Germinal center (tissue), 1 donor: Measurements from ENCODE around the gene NRIP2.

Source experiments
- DNase-seq: peaks from one replicate; pipeline ENCODE4 v3.0.0; 2012; ENCODE audit warnings: mixed read lengths, low spot score

NRIP2 gene

DNA sequence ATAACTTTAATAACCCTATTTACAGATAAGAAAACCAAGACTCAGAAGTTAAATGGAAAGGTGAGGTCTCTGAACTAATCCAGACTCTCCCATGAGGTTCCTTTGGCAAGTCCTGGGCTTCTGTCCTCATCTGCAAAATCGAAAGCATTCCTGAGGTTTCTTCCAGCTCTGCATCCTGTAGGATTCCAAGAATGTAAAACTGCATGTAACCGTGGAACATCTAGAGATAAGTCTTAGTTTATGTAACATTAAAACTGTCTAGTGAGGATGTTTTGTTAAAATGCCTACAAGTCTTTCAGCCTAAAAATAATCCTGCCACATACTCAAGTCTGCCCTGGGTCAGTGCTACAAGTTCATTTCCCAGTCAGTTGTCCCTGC is 29.7 kb downstream of the NRIP2 start:
- DNase-seq = no peak

DNA sequence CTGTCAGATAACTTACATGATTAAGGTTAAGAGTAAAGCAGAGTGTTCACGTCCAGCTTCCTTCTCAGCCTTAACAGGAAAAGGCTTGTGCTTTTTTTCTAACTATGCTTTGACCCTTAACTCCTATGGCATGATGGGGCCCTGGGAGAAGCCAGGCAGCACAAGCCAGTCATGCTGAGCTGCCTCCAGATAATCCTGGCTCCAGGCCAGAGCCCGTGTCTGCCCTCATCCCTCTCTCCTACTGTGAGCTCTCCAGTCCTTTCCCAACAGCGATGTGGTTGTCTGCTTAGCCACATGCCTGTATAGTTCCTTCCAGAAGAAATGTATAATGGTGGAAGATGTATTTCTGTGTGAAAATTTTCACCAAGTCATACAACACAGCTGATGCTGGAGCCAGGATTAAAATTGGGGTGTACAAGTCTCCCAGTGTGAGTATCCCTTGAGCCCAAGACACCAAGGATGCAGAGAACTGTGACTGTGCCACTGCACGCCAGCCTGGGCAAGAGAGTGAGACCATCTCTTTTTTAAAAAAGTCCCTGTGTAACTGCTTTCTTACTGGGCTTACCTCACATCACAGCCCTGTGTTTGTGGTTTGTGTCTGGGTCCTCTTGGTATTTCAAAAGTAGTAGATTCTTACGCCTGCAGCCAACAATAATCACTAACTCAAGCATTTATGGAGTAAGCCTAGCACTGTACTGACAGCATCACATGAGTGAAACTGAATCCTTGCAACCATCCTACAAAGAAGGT is 30.3 kb downstream of the NRIP2 start:
- DNase-seq = no peak

DNA sequence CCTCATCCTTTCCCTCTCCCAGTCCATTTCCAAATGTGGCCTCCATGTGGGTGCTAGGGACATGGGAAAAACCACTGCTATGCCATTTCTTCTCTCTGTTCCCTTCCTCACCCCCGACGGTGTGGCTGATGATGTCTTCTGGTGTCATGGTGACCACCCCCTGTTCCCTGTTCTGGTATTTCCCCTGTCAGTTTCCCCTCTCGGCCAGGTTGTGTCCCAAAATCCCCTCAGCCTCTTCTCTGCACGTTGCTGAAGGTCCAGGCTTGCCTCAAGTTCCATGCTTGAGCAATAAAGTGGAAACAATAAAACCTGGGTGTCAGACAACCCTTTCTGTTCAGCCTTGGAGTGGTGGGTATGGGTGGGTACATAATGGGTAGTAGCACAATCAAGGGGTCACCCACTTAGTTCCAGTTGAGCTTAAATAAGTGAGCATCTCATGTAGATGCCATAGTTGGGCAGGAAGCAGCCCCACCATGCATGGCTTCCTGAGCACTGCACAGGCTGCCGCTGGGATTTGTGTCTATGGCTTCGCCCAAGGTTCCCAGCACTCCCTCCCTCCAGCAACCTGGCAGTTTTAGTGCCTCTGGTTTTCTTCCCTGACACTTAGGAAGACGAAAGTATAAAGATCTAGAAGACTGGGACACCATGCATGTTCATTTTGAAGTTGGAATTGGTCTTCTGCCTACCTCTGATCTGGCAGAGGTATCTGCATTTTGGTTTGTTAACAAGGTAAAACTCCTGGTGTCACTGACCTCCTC is 31.0 kb downstream of the NRIP2 start:
- DNase-seq = no peak

DNA sequence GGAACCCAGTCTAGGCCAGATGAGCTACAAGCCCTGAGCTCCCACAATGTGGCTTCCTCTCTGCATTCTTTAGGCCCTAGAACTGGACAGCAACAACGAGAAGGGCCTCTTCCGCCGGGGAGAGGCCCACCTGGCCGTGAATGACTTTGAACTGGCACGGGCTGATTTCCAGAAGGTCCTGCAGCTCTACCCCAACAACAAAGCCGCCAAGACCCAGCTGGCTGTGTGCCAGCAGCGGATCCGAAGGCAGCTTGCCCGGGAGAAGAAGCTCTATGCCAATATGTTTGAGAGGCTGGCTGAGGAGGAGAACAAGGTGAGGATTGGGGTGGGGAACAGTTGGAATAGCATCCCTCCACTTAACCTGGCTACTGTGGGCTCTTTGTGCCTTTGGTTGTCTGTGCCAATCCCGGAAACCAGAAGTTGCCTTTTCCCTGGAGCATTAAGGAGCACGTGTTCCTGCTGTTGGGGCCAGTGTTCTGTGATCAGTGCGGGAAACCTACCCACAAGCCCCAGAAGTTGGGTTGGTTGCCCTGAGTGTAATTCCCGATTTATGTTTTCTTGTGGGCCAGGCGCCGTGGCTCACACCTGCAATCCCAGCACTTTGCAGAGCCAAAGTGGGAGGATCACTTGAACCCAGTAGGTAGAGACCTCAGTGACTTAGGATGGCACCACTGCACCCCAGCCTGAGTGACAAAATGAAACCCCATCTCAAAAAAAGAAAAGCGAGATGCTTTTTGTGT is 33.6 kb downstream of the NRIP2 start:
- DNase-seq = no peak

DNA sequence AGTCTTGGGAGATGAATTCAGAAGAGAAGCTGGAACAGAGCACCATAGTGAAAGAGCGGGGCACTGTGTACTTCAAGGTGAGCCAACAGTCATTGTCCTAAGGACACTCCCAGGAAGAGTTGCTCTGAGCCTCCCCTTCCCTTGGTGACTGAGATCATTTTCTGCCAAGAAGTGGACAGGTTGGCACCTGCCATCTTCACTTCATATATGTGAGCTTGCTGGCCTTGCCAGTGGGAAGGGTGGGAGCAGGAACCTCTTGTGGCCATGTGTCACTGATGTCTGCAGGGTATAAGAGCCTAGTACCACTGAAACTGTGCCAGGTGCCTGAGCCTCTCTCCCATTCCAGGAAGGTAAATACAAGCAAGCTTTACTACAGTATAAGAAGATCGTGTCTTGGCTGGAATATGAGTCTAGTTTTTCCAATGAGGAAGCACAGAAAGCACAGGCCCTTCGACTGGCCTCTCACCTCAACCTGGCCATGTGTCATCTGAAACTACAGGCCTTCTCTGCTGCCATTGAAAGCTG is 34.7 kb downstream of the NRIP2 start:
- DNase-seq = no peak

DNA sequence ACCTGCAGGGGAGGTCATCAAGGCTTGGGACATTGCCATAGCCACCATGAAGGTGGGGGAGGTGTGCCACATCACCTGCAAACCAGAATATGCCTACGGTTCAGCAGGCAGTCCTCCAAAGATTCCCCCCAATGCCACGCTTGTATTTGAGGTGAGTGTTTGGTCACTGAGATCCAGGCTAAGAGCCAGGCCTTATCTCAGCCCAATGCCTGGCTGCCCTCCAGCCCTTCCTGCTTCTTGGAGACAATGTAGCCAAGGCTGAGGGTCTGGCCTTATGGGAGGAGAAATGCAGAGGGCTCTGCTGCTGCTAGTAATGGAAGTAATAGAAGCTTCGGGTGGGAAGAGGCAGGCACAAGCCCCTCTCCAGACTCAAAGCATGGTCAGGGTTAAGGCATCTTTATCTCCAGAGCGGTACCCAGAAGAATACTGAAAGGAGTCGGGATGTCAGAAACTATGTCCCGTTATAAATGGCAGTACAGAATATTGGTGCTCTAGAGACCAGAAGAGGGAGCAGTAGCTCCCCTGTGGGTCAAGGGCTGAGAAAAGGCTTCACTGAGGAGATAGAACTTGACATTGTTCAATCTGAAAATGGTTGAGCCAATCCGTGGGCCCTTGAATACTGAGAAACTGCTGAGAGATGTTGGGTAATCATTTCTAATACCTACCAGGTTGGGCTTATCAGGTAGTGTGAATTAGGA is 37.0 kb downstream of the NRIP2 start:
- DNase-seq = no peak

DNA sequence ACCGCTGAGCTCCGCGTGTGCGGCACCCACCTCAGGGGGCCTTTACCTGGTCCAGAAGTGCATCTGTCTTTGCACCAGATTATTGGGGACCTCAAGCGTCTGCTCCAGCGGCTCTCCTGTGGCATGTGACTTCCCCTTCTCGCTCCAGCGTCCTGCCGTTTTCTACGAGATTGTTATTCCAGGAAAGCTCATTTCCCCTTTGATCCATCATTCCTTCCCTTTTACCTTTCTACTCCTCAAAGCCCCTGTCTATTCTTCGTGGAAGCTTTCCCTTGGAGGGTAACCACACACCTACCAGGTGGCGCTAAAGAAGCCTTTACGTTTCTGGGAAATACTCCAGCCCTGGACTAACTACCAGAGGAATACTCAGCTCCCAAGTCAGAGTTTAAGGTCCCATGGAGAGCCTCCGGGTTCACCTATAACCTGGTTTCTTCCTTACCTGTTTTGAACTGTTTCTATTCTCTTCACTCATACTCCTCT is 38.6 kb downstream of the NRIP2 start:
- DNase-seq = peak; percentile 27

DNA sequence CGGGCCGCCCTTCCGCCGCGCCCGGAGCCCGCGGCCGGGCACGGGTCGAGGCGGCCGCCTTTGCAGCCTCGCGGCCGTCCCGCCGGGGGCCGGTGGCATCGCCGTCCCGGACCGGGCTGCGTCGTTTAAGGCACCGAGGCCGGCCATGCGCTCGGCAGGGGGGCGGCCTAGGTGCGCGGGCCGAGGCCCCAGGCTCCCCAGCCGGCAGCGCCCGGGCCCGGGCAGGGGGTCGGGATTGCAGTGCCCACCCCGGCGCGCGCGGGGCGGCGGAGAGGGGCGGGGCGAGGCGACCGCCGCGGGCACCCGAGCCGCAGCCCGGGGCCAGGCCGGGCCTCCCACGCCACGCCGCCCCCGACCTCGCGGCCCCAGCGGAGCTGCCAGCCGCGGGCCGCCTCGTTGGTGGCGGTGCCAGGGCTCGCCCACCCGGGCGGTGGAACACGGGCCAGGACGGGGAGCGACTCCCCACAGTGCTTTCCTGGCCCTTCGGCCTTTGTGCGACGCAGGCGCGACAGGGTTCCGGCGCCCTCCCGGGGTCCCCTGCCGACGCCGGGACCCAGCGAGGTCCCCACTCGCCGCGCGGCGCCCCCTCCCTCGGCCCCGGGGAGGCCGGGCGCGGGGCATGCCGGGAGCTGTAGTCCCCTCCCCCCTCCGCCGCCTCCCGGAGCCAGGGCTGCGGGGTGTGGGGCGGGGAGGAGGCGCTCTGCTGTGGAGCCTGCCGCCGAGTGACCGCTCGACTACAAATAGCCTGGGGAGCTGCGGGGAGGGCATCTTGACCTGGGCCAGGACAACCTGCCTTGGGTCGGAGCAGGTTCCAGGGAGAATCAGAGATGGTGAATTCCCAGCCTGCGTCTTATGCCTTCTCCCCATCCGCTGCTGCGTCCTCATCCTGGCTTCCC is 39.3 kb downstream of the NRIP2 start:
- DNase-seq = peak; percentile 86

DNA sequence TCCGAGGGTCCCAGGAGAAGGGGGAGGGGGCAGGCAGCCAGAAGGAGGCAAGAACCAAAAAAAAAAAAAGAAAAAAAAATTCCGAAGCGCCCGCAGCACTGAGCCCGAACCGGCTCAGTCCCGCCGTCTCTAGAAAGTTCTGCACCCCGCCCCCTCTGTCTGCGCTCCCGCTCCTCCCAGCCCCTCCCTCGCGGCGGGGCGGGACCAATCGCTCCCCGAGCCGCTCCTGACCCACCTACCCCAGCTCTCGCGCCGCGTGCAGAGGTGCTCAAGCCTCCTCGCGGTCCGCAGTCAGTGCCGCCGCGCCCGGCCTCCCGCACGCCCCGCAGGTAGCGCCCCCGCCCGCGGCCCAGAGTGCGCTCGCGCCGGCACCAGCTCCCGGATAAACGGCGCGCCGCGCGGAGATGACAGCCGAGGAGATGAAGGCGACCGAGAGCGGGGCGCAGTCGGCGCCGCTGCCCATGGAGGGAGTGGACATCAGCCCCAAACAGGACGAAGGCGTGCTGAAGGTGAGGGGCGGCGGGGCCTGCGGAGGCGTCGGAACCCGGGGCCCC is 40.0 kb downstream of the NRIP2 start, which contains the start of gene FKBP4:
Gene FKBP4 (plus strand): TSS at position 235 of the 554 bp plus-strand sequence. CDS start 170 bp downstream, at position 405.
- peak; percentile 92 for DNase-seq

DNA sequence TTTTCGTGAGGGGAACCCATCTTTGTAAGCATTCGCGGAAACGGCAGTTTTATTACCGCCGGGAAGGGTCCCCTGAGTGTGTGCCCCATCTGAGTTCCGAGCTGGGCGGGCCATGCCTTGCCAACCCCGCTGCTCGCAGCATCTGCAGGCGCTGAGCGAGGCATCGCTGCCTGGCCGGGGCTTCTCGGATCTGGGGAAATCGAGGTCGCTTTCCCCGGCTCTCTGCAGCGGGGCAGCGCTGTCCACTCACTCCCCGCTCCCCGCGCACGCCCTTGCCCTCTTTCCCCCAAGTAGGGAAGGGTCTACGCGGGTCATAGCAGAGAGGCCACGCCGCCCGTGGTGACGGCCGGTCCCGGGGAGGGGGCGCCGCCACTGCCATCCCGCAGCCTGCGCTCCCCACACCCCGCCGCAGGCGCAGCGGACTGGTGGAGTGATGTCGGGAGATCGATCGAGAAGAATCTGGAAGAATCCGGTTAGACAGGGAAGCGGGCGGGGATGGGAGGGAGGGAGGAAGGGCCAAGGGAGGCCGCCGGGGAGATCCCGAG is 40.6 kb downstream of the NRIP2 start:
- DNase-seq = peak; percentile 39

DNA sequence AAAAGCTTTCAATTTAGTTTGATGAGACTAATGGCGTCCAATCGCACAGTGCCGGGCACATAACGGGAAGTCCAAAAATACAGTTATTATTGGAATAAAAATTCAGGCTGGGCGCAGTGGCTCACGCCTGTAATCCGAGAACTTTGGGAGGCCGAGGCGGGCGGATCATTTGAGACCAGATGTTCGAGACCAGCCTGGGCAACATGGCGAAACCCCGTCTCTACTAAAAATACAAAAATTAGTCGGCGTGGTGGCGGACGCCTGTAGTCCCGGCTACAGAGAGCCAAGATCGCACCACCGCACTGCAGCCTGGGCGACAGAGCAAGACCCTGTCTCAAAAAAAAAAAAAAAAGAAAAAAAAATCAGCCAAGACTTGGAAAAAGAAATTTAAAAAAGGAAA is 41.3 kb downstream of the NRIP2 start:
- DNase-seq = no peak

DNA sequence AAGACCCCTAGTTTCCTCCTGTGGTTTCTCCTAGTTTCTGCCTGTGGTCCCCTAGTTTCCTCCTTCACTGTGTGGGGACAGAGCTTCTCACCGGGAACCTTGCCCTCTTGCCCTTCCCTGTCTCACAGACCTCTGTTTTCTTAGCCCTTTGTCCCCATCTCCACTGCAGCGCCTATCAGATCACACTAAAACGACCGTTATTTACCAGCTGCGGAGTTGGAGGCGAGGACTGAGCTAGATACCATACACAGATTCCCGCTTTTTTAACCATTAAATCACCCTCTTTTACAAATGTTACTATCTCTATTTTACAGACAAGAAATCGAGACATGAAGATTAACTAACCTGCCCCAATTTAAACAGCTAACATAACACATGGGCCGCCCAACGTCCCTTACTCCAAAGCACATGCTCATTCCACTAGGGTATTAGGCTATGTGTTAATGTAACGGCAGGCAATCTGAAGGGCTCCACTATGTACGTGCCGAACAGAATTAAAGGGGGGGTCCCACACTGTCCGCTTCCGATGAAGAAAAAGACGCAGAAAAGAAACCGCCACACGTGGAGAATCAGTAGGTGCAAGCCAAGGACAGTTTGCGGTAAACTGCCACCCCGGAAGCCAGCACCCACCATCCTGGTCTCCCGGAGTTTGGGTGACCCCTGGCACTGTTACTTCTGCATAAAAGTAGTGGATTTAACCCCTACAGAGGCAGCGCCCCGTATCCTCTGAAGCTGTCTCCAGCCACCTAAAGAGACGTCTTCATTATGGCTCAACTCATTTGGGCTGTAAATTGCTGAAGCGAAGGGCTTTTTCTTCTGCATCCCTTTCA is 41.9 kb downstream of the NRIP2 start:
- no peak for DNase-seq

DNA sequence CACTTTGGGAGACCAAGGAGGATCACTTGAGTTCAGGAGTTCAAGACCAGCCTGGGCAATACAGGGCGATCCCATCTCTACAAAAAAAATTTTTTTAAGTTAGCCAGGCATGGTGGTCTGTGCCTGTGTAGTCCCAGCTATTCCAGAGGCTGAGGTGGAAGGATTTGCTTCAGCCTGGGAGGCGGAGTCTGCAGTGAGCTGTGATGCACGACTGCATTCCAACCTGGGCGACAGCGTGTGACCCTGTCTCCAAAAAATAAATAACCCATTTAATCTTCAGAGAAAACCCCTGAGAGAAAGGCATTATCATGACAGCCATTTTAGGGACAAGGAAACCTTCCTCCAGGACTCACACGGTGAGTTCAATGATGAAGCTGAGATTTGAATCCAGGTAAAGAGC is 43.7 kb downstream of the NRIP2 start:
- no peak for DNase-seq

DNA sequence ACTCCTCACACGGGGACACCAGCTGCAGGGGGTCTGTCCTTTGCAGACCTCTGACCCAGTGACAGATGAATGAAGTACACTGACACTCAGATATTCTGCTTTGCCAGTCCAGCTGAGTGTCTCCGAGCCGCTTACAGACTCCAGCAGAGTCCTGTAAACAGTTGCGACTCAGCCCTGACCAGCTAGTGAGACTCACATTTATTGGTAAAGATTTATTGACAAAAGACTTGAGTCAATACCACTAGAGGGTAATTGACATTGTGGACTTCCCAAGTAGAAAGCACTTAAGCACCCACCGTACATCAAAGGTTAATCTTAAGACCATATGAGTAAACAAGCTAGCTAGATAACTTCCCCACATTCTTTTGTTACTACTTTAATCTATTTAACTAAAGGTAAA is 49.8 kb downstream of the NRIP2 start:
- DNase-seq = no peak

DNA sequence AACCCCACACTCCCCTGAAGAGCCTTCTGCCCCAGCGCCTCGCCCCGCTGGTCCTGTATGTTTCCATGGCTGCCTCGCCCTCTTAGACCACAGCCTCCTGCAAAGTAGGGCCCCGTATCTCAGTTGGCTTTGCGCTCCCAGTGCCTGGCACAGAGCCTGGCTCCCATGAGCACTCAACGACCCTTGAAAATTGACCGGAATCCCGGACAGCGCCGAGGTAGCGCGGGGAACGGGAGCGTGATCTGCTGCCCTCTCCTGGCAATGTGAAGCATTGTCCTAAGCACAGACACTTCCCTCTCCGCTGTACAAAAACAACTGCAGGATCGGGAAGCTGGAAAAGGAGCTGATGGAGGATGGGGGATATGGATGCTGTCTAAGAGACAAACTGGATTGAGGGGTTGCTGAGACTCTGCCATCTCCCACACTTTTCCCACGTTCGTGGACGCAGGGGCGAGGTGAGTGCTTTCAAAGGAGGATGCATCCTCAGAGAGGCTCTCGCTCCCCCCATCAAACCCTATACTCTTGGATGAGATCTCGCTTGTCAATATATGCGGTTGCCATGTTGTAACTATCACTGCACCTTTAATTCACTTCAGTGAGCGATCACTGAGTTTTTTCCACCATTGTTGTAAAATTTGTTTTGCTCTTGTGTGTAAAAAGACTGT is 50.8 kb downstream of the NRIP2 start:
- DNase-seq = peak; percentile 54

DNA sequence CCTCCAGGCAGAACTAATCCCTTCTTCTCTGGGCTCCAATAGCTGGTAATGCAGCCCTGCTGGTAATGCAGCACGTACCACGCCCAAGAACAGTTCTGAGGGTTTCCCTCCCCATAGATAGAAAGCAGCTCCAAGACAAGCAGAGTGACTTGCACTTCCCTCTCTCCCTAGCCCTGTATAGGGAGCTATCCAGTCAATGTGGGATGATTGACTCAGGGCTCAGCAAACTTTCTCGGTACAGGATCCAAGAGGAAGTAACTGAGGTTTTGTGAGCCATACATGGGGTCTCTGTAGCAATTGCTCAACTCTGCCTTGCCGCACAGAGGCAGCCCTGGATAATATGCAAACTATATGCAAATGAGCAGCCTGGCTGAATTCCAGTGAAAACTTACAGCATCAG is 55.6 kb downstream of the NRIP2 start:
- no peak for DNase-seq

DNA sequence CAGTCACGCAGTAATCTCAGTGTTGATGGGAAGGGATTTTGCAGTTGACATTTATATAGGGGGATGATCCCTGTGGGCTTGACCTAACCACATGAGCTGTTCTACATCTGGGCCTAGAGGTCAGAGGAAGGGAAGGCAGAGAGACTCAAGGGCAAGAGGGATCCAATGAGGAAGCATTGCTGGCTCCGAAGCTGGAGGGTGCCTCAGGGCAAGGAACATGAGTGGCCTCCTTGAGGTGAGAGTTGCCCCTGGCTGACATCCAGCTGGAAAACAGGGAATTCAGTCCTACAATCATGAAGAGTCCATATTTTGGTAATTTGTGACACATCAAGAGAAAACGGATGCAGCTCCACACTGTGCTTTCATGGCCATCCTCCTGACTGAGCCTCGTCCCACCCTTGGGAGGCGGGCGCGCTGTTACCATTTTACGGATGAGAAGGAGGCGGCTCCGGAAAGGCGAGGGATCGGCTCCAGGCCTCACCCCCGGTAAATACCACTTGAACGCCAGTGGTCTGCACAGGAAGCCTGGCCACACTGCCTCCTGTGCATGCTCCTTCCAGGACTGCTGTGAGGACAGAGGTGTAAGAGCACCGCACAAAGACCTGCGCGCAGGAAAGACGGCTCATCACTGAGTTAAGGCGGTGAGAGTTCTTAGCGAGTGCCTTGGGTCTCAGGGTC is 58.6 kb downstream of the NRIP2 start:
- no peak for DNase-seq

DNA sequence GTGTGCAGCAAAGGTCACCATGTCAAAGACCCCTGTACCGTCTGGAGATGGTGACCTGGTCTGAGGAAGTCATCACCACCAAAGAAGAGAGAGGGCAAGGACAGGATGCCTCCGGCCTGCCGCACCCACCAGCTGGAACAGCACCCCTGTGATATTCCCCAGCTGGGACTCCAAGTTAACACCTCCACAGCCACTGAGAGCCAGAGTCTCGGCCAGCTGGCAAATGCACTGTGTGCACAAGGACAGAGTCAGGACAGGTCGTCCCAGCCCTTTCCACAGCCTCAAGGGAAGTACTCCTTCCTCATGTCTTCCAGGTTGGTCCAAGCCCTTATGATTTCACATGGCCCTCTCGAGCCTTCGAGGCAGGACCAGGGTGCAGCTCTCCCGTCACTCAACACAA is 59.4 kb downstream of the NRIP2 start:
- DNase-seq = no peak
